EL (cell line): ENCODE data around the gene SETMAR.
"Not testable (repeated sequence)": the region's sequence is repeated elsewhere in the genome, so short reads cannot be mapped to it uniquely, and the experiment has no call there.

ENCODE experiments used
- DNase-seq: peaks from one replicate; pipeline ENCODE4 v3.0.0-alpha.2; 2016

SETMAR gene

DNA sequence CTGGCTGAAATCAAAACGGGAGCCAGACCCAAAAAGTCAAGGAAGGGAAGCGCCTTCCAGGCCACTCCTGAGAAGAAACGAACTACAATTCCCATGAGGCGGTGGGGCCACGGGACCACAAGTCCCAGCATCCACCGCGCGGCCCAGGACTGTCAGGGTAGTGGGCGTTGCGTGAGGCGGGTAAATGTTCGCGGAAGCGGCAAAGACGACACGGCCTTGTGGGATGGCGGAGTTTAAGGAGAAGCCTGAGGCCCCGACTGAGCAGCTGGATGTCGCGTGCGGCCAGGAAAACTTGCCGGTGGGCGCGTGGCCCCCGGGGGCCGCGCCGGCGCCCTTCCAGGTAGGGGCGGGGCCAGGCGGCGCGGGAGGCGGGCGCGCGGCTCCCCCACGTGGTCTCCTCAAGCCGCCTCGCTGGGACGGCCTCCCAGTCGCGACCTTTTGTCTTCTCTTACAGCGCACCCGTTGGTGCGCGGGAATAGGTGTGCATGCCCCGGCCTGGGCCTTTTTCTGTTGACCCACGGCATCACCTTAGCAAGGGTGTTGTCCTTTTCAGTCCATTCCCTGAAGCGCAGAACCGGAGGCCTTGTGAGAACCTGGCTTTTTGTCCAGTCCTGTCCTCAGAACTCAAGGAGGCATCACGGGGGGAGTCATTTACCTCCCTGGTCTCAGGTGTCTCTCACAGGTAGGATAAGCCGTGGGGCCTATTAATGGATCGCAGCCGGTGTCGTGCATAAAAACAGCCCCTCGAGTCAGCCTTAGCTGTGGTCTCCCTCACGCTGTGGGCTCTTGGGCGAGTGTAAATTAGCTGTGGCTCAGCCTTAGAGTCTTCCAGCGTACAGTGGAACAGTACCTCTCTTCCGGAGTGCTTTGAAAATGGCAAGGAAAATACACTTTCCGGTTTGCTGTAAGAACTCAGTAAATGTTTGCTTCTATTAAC lies at the start of gene SETMAR:
TSS of gene SETMAR (plus strand) at position 183 of the 937 bp plus-strand sequence. CDS start at position 185, 2 bp downstream.
- DNase-seq, result peak; percentile 82

DNA sequence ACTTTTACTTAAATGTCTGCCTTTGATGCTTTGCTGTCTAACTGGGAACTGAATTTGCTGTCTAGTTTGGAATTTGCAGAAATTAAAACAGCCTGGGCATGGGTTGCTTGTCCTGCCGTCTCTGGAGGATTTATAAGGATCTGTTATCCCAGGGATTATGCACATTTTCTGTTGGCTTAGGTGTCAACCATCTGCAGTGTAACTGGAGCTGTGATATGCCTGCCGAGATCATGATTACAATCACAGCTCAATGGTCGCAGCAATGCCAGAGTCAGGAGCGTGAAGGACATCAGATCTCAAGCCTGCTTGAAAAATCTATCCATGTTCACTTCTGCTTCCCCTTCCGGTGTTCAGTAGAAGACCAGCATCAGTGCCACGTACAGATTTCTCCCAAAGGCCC lies 41.8 kb upstream of the SETMAR start:
- no peak for DNase-seq

DNA sequence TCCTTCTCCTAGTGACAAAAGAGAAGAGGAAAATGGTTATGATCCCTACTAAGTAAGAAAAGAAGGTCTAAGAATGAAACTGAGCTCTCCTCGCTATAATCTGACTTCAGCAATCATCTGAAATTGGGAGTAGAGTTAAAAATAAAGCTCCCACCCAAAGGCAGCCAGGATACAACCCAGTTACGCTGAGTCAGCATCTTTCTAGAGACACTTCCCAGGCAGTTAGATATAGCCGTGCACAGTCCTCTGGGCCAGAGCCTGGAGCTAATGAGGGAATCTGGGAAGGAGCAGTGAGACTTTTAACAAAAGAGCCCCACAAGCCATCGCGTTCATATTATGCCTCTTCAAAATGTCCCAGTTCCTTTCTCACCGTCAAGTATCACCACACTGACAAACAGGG lies 39.1 kb upstream of the SETMAR start:
- no peak for DNase-seq

DNA sequence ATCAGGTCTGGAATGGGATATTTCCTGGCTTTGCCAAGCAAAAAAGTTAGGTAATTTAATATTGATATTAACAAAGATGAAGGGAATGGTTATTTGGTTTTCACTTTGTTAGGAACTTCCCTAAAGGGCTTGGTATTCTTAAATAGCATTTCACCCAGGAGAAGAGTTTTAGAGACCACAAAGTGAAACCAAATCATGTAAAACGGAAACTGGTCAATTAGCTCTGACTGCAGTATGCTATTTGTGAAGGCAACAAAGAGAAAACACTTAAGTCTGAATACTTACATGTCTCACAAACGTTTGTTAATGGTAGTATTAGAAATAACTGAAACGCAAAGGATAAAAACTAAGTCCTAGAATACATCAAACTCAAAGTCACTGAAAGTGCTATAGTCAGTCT lies 32.4 kb upstream of the SETMAR start:
- no peak for DNase-seq

DNA sequence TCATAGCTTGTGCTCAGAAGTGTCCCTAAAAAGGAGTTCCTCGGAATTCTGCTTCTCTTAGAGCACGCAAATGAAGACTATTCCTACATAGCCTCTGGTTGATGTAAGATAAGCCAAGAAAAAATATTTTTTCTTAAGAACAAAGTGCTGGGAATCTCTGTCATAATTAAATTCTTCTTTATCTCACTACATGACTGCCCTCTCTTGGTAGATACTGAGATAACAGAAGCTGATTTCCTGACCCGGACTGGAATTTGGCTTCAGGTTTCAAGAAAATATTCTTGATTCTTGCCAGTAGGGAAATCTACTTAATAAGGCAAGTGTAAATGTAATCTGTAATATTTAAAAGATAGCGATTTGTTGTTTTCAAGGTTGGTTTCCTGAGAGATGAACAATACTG lies 31.3 kb upstream of the SETMAR start:
- peak; percentile 4 for DNase-seq

DNA sequence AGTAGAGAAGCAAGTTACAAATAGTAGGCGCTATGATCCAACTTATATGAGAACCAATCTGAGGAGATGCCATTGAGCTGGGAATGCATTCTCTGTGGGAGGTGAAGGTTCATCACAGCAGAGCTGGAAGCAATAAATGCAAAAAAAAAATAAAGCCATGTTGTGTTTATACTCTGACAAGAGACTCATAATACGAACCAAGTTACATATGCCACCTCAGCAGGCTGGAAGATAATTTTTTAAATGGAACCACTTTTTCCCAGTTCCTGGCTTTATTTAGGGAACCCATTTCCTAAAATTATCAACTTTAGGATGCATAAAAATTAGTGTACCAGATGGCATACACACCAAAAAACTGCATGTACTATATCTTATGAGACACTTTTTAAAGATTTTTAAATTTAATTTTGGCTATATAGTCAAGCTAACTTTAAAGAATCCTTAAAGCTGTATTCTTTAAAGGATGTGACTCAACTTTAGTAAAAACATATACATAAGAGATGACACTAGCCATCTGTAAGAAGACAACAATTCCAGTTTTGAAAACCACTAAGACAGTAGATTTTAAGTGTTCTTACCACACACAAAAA lies 23.6 kb upstream of the SETMAR start:
- DNase-seq, result no peak

DNA sequence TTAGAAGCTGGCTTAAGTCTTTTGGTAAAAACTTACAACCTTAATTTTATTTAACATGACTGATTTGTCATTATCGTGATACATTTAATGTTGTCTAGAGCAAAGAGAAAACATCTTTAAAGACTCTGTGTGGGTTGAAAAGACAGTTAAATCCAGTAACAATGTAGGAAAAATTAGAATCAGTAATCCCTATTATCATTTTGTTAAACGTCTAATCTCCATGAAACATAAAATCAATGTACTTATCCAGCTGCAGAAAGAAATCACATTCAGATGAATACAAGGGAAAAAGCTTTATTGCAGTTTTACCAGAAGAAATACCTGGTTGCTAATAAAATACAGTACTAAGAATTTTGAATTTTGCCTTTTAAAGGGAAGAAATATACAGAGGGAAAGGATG lies 21.2 kb upstream of the SETMAR start:
- DNase-seq, result no peak

DNA sequence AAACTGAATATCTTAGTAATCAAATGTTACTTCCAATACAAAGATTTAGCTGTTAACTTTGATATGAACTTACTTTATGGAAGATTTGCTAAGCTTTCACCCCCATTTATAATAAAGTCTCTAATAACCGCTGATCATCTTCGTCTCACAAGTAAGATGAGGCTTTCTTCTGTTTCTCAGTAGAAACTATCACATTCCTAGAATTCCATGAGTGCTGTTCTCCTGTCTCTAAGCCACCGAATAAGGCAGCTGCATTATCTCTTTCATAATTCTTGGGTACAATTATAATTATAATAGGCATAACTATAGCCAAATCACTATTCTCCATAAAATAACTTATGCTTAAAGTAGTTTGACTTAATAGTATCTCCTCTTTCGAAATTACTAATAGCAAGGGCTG lies 18.3 kb upstream of the SETMAR start:
- no peak for DNase-seq

DNA sequence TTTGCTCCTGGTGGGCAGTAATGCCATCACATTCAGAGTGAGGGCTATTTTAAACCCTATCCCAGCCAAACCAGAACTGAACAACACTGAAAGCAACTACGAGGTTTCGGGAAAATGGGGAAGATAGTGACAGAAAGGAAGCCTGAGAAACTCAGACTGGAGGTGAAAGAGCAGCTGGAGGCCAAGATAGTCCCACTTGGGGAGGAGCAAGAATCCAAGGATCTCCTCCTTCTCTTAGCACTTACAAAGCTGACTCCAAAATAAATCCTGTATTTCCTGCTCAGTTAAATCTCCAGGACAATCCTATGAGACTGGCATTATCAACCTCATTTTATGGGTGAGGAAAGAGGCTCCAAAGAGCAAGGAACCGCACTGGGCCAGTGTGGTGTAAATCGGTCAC lies 14.1 kb upstream of the SETMAR start:
- DNase-seq, result no peak

DNA sequence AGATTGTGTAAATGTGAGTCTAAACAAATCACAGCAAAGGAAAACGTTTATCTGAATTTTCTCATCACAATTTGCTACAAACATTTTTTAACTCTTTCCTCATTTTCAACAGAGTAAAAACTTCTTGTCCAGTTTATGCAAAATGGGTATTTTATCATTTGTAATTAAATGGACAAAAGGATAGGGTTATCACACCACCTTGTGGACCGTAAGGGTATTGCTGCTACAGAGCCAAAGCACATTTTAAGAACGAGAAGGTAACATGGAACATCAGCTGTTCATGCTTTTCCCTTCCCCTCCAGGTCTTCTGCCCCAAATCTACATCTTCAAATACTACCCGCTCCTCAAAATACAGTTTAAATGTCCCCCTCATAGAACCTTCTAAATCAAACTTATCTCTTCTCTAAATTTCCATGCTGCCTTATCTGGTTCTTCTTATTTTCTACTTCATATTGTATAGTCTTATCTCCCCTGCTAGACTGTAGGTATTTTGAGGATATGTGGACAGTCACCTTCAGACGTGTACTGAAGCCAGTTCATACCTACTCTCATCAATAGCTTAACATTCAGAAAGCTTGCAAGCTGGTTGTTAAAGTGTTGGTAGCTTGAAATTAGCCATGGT lies 12.8 kb upstream of the SETMAR start:
- DNase-seq, result peak; percentile 29

DNA sequence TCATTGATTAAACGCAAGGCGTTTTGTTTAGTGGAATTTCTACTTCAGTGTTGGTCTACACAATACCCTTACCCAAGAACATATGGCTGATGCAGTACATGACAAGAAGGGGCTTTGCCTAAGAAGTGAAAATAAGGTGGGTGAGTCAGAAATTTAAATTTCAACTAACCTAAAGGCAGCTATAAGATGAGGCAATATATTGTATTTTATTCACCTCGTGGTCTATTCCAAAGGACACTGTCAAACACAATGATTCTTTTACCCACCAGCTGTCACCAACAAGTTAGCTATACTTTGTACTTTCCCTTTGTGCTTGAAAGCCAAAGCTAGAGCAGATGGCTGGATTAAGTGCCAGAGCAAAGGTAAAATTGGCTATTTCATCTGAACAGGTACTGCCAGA lies 10.9 kb upstream of the SETMAR start:
- no peak for DNase-seq

DNA sequence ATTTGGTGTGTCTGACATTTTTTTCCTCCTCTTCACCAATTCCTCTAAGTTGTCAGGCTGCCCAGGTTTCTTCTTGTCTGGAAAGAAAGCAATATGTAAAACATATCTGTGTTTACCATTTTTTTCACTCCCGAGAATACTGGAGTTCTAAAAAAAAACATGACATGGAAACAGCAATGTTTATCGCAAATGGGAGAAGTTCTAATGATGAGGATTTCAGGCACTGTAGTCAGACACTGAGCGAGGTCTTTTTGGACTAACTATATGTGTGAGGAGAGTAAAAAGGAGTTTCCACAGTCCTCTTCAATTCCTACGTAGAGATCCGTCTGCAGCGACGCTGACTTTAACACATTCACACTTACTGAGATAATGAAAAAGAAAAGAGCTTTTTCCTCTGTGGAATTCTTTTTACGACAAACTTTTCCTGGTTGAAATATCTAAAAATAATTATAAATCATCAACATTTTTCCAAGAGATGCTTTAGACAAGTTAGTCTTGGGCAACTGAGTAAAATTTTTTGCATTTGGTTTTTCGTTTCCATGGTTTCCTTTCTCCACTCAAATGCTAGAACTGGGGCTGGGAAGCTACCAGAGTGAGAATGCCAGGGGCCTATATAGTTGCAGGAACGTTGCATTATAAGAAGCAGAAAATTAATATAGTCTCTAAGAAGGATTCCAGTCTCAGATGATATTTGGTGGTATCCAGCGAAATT lies 8.4 kb upstream of the SETMAR start:
- DNase-seq, result no peak

DNA sequence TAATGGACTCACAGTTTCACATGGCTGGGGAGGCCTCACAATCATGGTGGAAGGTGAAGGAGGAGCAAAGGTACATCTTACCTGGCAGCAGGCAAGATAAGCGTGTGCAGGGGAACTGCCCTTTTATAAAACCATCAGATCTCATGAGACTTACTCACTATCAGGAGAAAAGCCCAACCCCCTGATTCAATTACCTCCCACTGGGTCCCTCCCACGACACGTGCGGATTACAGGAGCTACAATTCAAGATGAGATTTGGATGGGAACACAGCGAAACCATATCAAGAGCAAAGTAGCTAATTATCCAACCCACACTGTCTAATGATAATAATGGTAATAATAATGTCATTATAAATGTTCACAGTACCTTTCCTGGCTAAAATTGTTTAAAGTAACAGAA lies 6.7 kb upstream of the SETMAR start:
- DNase-seq, result not testable (repeated sequence)

DNA sequence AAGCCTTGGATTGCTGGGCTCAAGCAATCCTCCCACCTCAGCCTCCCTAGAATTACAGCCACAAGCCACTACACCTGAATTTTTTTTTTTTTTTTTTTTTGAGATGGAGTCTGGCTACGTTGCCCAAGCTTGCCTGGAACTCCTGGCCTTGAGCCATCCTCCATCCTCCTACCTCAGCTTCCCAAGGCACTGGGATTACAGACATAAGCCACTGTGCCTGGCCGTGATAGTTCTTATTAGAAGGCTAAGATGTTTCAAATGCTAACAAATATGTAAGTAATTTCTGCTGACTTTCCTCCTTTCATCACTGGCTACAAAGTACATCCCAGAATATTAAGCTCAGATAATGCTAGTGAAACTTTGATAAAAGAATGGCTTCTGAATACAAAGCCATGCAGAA lies 5.7 kb upstream of the SETMAR start:
- no peak for DNase-seq

DNA sequence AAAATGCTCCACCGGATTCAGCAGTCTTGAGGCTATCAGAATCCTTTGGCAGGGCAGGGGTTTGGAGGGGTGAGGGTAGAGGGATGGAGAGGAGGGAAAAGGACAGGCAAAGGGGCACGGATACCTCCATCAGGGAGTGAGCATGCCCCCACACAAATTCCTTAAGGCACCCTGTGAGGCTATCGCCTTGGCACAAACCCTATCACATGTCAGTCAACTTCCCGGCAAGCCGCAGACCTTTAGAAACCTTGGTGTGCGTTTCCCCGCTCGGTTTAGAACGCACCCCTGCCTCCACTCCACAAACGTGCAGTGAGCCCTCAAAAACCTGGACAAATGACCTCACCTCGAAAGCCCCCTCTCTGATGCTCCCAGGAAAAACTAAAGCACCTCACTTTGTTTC lies 422 bp upstream of the SETMAR start:
- DNase-seq, result no peak

DNA sequence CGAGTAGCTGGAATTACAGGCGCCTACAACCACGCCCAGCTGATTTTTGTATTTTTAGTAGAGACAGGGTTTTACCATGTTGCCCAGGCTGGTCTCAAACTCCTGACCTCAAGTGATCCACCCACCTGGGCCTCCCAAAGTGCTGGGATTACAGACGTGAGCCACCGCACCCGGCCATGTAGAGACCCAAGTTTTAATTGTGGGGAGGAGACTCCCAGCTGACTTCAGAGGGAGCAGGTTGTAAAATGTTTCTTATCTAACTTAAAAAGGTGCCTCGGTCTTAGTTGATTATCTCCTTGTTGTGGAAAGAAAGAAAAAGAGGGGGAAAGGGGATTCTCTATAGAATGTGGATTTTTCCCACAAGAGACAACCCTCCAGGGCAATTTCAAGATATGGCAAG lies 2.0 kb downstream of the SETMAR start:
- DNase-seq, result not testable (repeated sequence)

DNA sequence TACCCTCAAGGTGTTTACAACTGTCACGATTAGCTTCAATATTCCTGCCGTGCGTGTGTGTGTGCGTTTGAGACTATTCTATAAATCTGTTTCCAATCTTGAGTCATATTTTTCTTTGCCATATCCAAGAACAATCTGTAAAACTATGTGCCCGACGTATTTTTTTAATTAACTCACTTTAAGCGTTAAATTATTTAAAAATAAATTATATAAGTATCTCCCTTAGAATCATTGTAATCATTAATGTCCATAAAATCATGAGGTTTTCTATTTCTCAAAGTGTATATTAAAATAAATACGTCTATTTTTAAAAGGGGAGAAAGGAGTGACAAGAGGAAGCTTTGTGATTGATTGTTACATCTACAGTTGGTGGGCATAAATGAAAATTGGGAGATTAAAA lies 2.9 kb downstream of the SETMAR start:
- no peak for DNase-seq

DNA sequence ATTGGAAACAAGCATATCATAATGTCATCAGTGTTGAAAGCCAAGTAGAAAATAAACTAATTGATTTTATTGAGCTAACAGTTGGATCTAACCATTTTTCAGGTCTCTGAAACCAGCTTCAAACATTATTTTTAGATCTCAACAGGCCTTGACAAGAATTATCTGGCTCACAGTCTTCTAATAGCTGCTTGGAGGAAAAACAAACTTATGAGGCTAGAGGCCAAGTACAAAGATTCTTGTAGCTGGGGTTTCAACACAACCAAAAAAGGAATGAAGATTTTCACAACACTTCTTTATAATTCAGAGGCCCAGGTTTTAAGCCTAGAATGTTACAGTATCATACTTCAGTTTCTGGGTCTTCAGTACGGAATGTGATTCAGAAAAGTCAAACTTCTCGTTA lies 3.7 kb downstream of the SETMAR start:
- DNase-seq, result no peak

DNA sequence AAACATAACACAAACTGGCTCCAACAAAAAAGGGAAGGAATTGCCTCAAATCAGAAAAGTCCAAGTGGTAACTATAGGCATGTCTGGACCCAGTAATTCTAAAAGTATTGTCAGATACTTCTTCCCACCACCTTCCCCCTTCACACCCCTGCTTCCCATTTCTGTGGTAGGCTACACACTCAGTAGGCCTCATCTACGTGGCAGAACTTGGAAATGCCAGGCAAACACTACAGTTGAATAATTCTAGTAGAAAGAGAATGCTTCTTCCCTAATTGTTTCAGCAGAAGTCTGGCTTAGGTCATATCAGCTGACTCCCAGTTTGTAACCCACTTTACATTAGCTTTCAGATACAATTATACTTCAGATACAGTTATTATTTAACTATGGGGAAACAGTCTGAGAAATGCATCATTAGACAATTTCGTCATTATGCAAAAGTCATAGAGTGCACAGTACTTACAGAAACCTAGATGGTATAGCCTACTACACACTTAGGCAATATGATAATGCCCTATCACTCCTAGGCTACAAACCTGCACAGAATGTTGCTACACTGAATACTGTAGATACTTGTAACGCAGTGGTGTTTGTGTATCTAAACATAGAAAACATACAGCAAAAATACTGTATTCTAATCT lies 6.4 kb downstream of the SETMAR start:
- DNase-seq, result no peak

DNA sequence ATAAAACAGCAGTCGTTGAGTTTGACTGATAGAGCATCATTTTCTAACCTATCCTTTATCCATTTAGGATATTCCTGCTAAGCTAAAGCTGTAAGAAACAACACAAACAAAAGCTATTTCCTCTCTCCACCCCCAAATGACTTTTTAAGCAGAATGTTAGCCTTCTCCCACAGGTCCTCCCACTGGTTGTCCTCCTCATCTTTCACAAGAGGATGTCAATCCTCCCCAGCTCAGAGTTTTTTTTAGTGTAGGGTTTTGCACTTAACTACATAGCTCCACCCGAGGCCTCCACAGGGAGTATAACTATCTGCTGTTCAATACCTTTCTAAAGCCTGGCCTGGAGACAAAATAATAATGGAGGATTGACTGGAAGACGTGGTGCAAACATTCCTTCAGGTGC lies 7.8 kb downstream of the SETMAR start:
- no peak for DNase-seq

DNA sequence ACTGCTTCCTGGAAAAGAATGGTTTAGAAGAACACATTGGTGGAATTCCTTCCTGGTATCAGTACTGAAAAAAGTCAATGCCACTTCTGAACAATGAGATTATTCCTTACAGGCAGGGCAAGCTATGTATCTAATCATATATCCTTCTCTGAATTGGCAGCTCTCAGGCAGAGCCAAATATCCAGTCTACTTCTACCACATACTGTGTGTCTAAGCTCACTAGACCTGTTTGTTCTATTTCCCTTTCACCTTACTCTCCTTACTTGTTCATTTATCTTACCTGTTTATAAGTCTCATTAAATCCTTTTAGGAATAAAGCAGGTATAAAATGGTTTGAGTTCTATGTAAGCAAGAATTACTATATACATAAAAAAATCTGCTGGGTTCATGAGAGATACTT lies 8.3 kb downstream of the SETMAR start:
- DNase-seq, result no peak

DNA sequence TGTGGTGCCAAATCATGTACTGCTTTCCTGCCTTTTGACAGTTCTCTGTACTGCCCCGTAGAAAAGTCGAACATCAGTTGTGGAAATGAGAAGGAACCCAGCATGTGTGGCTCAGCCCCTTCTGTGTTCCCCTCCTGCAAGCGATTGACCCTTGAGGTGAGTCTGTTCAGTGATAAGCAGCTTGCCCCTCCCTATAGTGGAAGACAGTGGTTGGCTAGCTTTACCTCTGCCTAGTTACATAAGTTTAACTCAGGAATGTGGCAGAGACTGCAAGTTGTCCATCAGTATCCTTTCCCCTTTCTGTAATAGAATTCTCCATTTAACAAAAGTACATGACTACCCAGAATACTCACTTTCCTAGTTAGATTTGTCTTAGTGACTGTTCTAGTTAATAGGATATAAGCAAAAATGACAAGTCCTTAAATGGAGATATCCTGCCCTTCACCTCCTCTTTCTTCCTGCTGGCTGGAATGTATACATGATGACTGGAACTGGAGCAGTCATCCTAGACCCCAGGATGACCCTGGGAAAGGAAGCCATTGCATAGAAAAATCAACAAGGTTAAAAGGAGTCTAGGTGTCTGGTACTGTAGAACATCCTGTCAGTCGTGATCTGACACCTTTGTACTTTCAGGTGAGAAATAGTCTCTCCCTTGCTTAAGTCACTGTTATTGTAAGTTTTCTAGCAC lies 10.6 kb downstream of the SETMAR start:
- peak; percentile 10 for DNase-seq
